GM12874 (cell line): Measurements from ENCODE around the gene TMEFF1.

ENCODE experiments used
- CTCF ChIP-seq: IDR thresholded peaks from 2 replicates; pipeline ENCODE4 v1.5.1; 2011; ENCODE audit warnings: low read depth, mild to moderate bottlenecking, control low read depth, low read length, moderate library complexity; ENCODE audit not compliant: insufficient read depth

Gene TMEFF1

DNA sequence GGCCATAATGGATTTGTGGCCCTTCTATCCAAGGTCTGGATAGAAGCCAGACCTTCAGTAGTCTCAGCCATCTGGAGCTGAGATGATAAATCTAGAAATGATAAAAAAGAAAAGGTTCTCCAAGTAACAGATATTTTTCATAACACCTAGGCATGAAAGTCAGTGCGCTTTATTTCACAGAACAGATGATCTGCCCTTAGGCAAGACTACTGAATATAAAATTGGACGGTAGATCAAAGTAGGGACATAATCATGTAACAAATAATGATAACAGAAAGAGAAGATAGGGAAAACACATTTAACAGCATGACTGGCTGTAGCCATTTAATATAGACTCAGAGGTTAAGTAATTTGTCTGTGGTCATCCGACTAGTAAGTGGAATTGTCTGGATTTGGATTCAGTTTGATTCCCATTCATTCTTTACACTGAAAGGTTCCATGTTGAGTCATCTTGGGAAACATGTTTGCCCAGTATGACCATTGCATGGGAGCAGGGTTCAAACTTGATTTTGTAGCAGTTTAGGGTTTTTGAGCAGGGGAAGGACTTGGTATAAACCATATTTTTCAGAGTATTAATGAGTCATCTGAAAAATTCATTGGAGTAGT, 100.8 kb downstream of the TMEFF1 start:
- no peak for TF ChIP-seq CTCF

DNA sequence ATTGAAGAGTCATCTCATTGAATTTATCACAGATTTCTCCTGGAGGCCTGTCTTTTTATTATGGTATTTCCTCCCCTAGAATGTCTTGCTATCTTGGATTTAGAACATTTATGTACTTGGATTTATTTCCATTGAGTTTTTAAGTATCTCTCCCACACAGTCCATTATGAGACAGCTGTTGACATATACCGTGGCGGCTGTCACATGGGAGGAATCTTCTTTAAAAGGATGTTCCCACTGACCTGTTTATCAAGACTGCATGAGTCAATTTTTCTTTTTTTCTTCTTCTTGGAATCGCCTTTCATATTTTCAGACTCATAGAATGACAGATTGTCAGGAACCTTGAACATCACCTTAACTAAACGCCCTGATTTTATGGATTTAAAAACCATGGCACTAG, 102.1 kb downstream of the TMEFF1 start:
- TF ChIP-seq CTCF, result no peak

DNA sequence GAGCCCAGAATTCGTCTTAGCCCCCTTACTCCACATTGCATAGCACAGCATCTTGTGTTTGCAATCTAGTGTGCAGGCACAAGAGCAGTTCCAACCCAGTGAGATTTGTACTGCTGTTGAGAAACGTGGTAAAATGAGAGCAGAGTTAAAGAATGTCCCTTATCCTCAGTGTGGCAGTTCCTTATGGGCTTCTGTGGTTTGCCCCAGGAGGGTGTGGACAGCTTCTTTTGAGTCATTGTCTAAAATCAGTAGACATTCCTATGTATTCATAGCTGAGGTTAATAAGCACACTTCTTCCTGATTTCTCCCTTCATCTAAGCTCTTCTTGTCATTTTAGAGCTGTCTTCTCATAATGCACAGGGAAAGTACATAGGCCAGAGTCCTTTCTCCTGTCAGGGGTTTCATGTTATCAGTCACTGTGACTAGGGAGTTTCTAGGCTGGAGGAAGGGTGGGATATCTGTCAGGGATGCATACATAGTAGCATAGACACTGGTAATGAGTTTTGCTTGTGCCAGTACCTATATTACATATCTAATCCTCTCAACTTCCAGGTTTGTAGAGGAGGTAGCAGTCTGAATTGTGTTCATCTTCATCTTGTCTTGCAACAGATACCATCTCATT, 102.9 kb downstream of the TMEFF1 start:
- TF ChIP-seq CTCF, result no peak

DNA sequence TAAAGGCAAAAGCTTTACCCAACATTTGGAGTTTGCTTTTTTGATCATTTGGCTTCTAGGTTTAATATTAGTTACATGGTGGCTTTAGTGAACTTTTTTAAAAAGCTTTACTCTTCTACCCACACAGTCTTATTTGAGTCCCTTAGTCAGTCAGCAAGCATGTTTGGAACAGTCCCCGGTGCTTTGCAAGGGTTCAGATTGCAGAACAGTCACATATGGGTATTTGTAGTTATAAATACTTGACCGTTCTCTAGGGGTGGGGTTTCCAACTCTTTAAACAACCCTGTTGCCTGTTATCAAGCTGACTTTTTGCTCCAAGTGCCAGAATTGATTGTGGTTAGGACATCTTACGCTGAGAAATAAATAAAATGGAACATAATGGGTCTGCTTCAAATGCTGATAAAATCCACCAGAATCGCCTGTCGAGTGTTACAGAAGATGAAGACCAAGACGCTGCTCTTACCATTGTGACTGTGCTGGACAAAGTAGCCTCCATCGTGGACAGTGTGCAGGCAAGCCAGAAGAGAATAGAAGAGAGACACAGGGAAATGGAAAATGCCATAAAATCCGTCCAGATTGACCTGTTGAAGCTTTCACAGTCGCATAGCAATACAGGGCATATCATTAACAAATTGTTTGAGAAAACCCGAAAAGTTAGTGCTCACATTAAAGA, 105.0 kb downstream of the TMEFF1 start, which contains the start of gene CAVIN4:
Gene CAVIN4, plus strand, starts transcription at position 304 of the 673 bp plus-strand sequence. Its CDS starts 65 bp downstream, at position 369.
- TF ChIP-seq CTCF, result no peak

- TF ChIP-seq CTCF, result no peak
These were observed 105.7 kb downstream of the TMEFF1 start for GRCh38 chr9:100578610-100579009.

- no peak for TF ChIP-seq CTCF
These were observed 106.7 kb downstream of the TMEFF1 start for GRCh38 chr9:100579665-100580064.

DNA sequence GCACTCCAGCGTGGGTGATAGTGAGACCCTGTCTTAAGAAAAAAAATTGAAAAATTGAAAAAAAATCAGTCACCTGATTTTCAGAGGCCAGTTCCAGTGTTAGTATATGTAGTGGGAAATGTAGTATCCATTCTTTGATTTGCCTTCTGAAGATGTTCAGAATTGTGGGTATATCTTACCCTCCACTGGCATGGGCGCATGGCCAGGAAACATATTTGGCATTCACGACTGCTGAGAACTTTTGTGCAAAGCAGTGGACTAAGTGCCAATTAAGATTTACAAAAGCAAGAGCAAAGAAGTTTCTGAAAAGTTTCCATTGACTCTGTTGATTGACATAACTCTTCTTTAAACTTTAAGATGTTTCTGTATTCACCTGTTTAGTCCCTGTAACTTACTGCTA, 107.3 kb downstream of the TMEFF1 start:
- no peak for TF ChIP-seq CTCF
